ENCODE results near the gene CBX8.

The CBX8 gene

GRCh38 chr17:79804856-79805696 lies 8.2 kb upstream of the CBX8 start:
- DNase-seq (ENCODE audit: low read depth), result no peak

DNA sequence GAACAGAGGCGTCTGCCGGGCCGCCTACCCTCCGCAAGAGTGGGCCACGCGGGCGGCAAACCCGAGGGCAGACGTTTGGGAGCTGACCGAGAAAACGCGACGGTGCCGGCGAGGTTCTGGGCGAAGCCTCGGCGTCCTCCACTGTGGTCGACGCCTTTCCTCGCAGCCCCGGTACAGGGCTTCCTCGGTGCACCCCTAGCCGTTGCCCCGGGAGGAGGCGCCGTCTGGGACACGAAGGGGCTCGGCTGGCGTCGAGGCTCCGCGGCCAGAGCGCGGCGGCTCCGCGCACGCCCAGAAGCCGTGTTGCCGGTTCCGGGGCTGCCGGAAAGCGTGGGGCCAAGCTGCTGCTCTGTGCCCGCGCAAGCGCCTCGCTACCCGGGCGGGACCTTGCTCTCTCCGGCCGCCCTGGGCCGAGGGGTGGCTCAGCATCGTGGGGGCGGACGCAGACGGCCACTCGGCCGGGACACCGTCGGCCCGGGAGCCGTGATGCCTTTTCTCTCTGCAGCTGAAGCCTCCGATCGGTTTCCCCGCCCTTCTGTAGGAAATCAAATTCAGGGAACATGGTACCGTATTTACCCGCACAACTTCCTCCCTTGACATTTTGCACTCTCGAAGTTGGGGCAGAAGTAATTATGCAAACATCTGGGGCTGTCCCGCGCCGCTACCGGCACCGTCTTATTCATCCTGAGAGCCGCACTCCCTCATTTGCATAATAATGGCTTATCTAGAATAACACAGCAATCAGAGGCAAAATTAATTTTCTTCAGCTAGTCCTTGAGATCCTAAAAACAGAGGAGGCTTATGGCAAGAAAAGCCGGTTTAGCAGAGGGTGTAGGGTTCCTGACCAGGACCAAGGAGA lies 7.3 kb upstream of the CBX8 start:
- peak; percentile 48 for DNase-seq (ENCODE audit: low read depth)

GRCh38 chr17:79803421-79803996 lies 6.6 kb upstream of the CBX8 start:
- DNase-seq (ENCODE audit: low read depth), result no peak

GRCh38 chr17:79802736-79803420 lies 6.0 kb upstream of the CBX8 start:
- no peak for DNase-seq (ENCODE audit: low read depth)

DNA sequence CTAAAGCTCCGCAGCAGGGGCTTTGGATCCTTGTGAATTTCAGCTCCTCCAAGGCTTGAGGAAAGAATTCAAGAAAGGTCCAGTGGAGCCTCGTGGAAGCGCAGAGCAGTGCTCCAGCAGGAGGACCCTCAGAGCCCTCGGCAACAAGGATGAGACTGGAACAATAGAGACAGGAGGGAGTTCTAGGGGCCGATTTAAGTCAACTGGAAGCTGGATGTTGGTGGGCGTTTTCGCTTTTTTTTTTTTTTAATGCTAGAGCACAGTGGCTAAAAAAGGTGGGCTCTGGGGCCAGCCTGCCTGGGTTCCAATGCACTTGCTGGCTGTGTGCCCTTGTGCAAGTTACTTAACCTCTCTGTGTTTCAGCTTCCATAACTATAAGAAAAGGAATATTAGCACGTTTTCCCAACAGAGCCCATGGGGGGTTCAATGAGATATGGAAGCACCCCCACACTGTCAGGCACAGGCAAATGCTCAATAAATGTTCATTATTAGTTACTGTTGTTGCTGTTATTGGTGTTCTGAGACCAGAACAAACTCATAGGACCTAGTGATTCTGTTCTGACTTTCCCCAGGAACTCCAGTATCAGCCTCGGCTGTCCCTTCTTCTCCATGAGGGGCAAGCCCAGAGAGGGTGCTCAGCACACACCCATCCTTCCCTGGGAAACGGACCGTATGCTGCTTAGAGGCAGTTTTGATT lies 5.3 kb upstream of the CBX8 start:
- DNase-seq (ENCODE audit: low read depth), result no peak

DNA sequence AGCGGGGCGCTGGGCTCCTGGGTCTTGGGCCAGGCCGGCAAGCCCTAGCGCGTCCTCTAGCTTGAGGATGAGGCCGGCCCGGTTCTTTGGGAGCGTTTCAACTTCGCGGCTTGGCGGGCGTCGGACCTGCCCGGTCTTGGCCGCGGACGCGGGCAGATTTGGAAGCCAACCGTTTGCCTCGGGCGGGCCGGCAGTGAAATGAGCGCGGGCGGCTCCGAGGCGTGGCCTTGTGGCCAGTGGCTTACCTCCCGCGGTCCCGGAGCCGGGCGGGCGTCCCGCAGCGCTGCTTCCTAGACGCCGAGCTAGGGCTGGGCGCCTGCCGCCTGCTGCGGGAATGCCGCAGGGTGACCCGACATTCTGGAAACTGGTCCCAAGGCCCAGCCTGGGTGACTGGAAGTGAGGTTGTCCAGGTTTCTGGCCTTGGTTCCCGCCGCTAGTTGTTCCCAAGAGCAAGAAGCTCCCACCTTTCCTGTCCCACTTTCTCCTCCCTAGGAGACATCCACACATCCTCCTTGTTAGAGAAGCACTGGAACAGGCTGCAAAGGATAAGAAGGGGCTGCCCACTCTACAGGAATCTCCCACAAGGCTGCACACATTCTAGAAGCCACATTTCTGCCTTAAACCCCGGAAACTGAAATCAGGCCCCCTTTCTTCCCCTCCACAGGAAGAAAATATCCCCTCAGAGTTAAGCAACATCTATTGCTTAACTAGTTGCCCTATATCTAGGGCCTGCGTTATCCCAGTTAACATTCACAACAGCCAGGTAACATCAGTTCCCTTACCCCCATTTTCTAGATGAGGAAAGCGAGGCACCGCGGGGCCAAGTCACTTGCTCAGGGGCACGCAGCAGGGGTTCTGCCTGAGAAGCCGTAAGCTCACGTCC lies 4.5 kb upstream of the CBX8 start:
- DNase-seq (ENCODE audit: low read depth), result no peak

GRCh38 chr17:79800325-79801155 lies 3.7 kb upstream of the CBX8 start:
- no peak for DNase-seq (ENCODE audit: low read depth)

DNA sequence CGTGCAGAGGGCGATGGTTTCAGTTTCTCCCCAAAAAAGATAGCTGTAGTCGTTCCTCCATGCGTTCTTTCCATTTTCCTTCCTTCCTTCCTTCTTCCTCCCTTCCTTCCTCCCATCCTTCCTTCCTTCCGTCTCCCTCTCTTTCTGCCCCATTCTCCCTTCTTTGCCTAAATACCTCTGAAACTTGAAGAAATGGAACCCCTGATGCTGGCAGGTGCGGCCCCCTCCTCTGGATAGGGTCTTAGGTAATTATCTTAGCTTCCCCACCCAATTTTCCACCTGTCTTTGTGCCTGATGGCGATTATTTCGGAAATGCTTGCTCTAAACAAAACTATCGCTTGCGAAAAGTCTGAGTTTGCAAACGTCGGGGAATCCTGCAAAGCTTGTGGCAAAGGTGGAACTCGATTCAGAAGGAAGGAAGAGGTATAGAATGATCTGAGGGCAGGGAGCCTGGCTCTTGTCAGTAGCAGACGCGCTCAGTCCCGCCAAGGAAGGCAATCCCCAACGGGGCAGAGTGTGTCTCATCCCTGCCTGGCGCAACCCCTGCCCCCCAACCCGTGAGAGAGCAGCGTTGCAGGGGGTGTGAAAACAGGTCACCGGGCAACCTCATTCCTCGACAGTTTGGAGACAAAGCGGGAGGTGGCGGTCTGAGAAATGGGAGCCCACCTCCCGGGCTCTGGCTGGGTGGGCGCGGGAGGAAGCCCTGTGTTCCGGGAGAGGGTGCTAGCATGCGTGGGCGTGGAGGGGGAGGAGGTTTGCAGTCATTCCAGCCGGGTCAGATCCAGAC lies 2.9 kb upstream of the CBX8 start:
- DNase-seq (ENCODE audit: low read depth), result no peak

DNA sequence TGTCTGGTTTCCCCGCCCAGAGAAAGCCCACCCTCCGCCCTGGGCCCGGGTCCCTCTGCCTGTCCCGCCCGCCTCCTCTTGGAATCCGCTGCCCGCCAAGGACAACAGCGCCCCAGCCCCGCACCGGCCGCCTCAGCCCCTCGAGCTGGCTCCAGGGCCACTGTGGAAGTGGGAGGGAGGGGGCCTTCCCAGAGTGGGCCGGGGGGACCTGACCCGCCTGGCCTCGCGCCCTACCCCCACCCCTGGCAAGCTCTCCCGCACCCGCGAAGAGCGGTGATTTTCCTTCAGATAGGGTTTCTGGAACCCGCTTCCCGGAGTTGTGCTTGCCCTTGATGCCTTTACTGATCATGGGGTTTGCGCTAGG lies 2.3 kb upstream of the CBX8 start:
- DNase-seq (ENCODE audit: low read depth), result no peak

- no peak for DNase-seq (ENCODE audit: low read depth)
These were observed 1.7 kb upstream of the CBX8 start for GRCh38 chr17:79798299-79799173.

- DNase-seq (ENCODE audit: low read depth), result no peak
These were observed 818 bp upstream of the CBX8 start for GRCh38 chr17:79797492-79798298.

DNA sequence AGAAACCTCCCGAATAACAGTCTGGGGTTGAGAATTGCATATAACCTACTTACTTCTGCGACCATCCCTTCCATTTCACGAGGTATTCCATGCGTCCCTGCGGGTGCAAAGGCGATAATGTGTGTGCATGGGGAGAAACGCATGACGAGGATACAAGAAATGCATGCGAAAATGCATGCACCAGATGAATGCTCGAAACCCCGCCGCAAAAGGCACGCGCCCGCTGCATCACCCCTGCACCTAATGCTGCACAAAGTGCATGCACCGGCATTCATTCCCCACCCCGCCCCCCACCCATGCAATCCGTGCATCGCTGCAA lies 474 bp downstream of the CBX8 start:
- DNase-seq (ENCODE audit: low read depth), result no peak

- no peak for DNase-seq (ENCODE audit: low read depth)
These were observed 958 bp downstream of the CBX8 start for GRCh38 chr17:79795795-79796443.

- no peak for DNase-seq (ENCODE audit: low read depth)
These were observed 2.0 kb downstream of the CBX8 start for GRCh38 chr17:79794659-79795511.

- no peak for DNase-seq (ENCODE audit: low read depth)
These were observed 3.0 kb downstream of the CBX8 start for GRCh38 chr17:79793924-79794304.
